NCI-H748 (cell line): ENCODE data around the gene SP7.
"Not testable (repeated sequence)": the region's sequence is repeated elsewhere in the genome, so short reads cannot be mapped to it uniquely, and the experiment has no call there.

Experiments
- DNase-seq: peaks from one replicate; lab custom pipeline; 2025; ENCODE audit not compliant: unreplicated experiment; lab: John Stamatoyannopoulos, UW

The SP7 gene

DNA sequence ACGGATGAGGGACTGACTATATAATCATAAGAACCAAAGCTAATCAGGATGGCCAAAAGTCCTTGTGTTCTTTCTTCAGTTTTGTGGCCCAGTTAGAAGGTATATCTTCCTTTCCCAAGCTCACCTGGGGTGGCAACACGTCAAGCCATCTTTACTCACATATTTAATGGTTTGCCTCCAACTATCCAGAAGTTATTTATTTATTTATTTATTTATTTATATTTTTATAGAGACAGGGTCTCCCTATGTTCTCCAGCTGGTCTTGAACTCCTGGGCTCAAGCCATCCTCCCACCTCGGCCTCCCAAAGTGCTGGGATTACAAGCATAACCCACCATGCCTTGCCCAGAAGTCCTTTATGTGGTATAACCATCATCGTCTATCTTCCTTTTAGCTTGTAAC is 11.8 kb upstream of the SP7 start:
- no peak for DNase-seq

GRCh38 chr12:53346491-53346890 is 10.3 kb upstream of the SP7 start:
- no peak for DNase-seq

DNA sequence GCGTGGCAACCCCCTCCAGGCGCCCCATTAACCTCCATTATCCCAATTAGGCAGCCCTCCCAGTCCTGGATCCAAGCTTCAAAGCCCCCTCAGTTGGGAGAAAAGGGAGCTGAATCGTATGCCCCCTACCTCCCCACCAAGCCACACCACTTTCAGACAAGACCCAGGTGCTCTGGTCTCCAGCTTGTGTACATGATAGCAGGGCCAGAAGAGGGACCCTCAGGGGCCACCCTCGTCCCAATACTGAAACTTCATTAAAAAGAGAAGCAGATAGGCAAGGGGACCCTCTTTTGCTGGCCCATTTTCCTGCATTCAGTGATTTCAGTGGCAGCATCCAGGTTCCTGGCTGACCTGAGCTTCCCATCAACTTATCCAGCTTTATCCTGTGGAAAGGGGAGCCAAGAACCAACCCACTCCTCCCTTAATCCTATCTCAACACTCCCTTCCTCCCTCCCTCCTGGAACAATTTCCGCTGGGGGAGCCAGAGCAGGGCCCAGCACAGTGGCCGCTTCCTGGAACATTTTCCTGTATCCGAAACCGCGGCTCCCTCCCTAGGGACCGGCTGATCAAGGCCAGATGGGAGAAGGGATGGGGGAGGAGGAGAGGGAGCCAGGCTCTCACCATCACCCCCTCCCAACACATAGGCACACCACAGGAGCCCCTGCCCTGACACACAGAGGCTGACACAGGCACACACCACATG is 9.5 kb upstream of the SP7 start:
- no peak for DNase-seq

GRCh38 chr12:53344824-53345485 is 8.8 kb upstream of the SP7 start:
- peak; percentile 56 for DNase-seq

- DNase-seq = no peak
Measured at GRCh38 chr12:53344487-53344823, 8.3 kb upstream of the SP7 start.

DNA sequence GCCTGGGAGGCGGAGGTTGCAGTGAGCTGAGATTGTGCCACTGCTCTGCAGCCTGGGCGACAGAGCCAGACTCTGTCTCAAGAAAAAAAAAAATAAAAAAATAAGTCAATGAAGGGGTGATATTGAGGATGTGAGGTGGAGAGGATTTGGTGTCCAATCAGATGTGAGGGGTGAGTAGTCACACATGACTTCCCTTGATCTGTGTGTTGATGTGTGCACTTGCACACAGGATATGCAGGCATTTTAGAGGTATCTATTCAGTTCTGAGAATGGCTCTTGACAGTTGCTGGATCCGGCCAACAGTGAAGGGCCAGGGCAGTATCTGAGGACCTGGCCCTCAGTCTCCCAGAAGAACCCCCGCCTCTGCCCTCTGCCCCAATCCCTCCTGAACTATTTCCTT is 7.8 kb upstream of the SP7 start:
- no peak for DNase-seq

- DNase-seq = no peak
Measured at GRCh38 chr12:53343449-53343848, 7.3 kb upstream of the SP7 start.

DNA sequence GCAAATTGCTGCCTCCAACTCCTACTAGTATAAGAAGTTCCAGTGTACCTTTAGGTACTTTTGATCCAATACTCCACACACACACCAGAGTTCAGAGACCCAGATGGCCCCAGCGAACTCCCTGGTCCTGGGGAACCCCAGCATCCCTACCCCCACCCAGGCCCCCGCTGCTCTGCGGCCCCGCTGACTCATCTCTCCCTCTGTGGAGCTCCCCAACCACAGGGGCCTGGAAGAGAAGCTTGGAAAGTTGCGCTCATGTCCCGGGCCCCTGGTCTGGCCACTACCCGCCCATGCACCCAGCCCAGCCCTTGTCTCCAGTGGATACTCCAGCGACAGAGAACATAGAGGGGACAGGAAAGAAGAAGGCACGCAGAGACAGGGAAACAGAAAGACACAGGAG is 4.2 kb upstream of the SP7 start:
- DNase-seq = no peak

- DNase-seq = no peak
Measured at GRCh38 chr12:53338916-53339315, 2.8 kb upstream of the SP7 start.

GRCh38 chr12:53338017-53338416 is 1.9 kb upstream of the SP7 start:
- DNase-seq = no peak

- DNase-seq = no peak
Measured at GRCh38 chr12:53334822-53335221, 1.3 kb downstream of the SP7 start.

GRCh38 chr12:53333845-53334244 is 2.3 kb downstream of the SP7 start:
- no peak for DNase-seq

GRCh38 chr12:53333289-53333688 is 2.9 kb downstream of the SP7 start:
- DNase-seq = no peak

GRCh38 chr12:53332744-53333143 is 3.4 kb downstream of the SP7 start:
- no peak for DNase-seq

DNA sequence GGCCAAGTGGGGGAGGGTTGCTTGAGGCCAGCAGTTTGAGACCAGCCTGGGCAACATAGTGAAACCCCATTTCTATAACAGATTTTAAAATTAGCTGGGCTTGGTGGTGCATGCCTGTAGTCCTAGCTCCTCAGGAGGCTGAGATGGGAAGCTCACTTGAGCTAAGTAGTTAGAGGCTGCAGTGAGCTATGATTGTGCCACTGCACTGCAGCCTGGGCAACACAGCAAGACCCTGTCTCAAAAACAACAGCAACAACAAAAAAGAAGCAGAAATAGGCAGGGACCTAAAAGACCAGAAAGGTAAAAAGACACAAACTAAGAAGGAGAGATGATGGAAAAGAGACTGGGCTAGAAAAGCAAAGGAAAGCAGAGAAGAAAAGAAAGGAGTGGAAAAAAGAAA is 3.8 kb downstream of the SP7 start:
- not testable (repeated sequence) for DNase-seq

GRCh38 chr12:53330671-53331070 is 5.5 kb downstream of the SP7 start:
- no peak for DNase-seq

DNA sequence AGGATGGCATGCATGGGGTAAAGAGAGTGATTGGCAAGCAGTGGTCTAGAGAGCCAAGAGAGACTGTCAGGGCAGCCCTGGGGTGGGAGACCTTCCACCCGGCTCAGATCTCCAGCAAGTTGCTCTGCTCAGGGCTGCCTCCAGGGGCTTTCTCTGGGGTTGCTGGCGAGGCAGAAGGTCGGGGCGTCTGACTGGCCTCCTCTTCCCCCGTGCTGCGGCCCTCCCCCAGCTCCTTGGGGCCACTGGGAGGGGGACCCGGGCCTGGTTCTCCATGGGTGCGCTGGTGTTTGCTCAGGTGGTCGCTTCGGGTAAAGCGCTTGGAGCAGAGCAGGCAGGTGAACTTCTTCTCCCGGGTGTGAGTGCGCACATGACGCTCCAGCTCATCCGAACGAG is 8.1 kb downstream of the SP7 start:
- DNase-seq = no peak

GRCh38 chr12:53327435-53328042 is 8.6 kb downstream of the SP7 start:
- no peak for DNase-seq

GRCh38 chr12:53326460-53327185 is 9.5 kb downstream of the SP7 start:
- DNase-seq = peak; percentile 20

DNA sequence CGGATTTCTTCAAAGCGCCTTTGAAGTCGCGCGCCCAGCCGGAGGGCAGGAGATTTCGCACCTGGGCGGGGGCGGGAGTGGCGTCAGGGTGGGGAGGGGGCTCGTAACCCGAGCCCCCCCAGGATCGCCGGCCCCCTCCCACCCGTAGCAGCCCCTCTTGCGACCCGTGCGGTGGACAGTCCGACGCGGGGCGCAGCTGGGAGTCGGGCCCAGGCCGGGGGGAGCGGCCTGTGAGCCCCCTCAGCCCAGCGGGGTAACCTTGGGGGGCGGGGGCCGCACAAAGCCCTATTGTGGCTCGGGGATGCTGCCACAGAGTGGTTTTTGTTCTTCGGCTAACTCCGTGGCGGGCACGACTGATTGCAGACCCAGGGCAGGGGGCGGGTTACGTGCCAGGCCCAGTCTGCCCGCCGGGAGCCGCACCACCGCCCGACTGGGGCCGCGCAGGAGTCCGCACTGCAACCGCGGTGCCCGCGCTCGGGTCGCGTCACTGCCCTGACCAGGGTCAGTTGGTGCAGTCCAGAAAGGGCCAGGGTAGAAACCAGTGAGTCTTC is 10.6 kb downstream of the SP7 start:
- peak; percentile 59 for DNase-seq

- peak; percentile 90 for DNase-seq
Measured at GRCh38 chr12:53324779-53325510, 11.2 kb downstream of the SP7 start.
